ENCODE data around the gene FAM107B.

GRCh38 chr10:14691359-14691758 is 83.3 kb downstream of the FAM107B start:
- TF ChIP-seq TEAD4 (IDR thresholded peaks at IDR 0.05): no peak
- no peak for TF ChIP-seq EP300 (IDR thresholded peaks at IDR 0.05; ENCODE audit: borderline replicate concordance)
- no peak for TF ChIP-seq RAD21 (IDR thresholded peaks at IDR 0.05; ENCODE audit: low read depth)
- no peak for TF ChIP-seq USF1 (IDR thresholded peaks at IDR 0.05)
- no peak for TF ChIP-seq MAX (IDR thresholded peaks at IDR 0.05)
- TF ChIP-seq EGR1 (IDR thresholded peaks at IDR 0.05): no peak
- no peak for TF ChIP-seq CEBPB (IDR thresholded peaks at IDR 0.05)
- no peak for TF ChIP-seq REST (IDR thresholded peaks at IDR 0.05; ENCODE audit: low read depth)
